Neutrophil (primary cell): ENCODE data around the gene GTSE1.
A peak's percentile ranks its signal among the peaks of the same experiment; 100 is the strongest.

Experiments used
- H3K27ac ChIP-seq: fragments of 200-600 bp; sonication (generic); 2 replicates; pipeline ENCODE4 v1.5.1; 2016; ENCODE audit warnings: mild to moderate bottlenecking, moderate library complexity
- H3K27me3 ChIP-seq: fragments of 200-600 bp; sonication (generic); 2 replicates; pipeline ENCODE4 v1.6.0; 2016; ENCODE audit warnings: mild to moderate bottlenecking
- H3K36me3 ChIP-seq: fragments of 200-600 bp; sonication (generic); 2 replicates; pipeline ENCODE4 v1.5.1; 2017
- H3K4me1 ChIP-seq, 2 experiments: fragments of 200-600 bp in 1 of 2; sonication (generic) in 1 of 2; 1 replicate in 1 of 2; 2 replicates in 1 of 2; pipeline versions ENCODE4 v1.5.1 to v1.6.1; 2013 to 2016; ENCODE audit warnings: low read depth in 1 of 2, low read length in 1 of 2, mild to moderate bottlenecking in 1 of 2, moderate library complexity in 1 of 2; ENCODE audit not compliant: control insufficient read depth in 1 of 2, insufficient read depth in 1 of 2
- H3K4me3 ChIP-seq, 2 experiments: fragments of 200-600 bp in 1 of 2; sonication (generic) in 1 of 2; 1 replicate in 1 of 2; 2 replicates in 1 of 2; pipeline ENCODE4 v1.5.1; 2013 to 2016; ENCODE audit warnings: low read depth in 1 of 2, low read length in 1 of 2, mild to moderate bottlenecking in 1 of 2, moderate library complexity in 1 of 2
- H3K9me3 ChIP-seq: fragments of 200-600 bp; sonication (generic); 2 replicates; pipeline ENCODE4 v1.5.1; 2016
- TF ChIP-seq, protein P1 (sequence below): fragments of 200-600 bp; sonication (generic); IDR thresholded peaks from 2 replicates; pipeline ENCODE4 v1.5.1; 2016; ENCODE audit warnings: antibody characterized with exemption

The GTSE1 gene

GRCh38 chr22:46294784-46295183 is 1.9 kb upstream of the GTSE1 start:
- Histone ChIP-seq H3K27me3 (no peaks in the 10 kb centered on the region), H3K4me3 (no peak overlapping the region), H3K36me3 (peaks cover 38% of the 10 kb centered on the region), H3K9me3 (no peaks in the 10 kb centered on the region), H3K27ac (peak overlapping the region; percentile 92), H3K4me1 (peaks cover 23 to 25% of the 10 kb centered on the region in 2 experiments)
- TF ChIP-seq, protein P1, sequence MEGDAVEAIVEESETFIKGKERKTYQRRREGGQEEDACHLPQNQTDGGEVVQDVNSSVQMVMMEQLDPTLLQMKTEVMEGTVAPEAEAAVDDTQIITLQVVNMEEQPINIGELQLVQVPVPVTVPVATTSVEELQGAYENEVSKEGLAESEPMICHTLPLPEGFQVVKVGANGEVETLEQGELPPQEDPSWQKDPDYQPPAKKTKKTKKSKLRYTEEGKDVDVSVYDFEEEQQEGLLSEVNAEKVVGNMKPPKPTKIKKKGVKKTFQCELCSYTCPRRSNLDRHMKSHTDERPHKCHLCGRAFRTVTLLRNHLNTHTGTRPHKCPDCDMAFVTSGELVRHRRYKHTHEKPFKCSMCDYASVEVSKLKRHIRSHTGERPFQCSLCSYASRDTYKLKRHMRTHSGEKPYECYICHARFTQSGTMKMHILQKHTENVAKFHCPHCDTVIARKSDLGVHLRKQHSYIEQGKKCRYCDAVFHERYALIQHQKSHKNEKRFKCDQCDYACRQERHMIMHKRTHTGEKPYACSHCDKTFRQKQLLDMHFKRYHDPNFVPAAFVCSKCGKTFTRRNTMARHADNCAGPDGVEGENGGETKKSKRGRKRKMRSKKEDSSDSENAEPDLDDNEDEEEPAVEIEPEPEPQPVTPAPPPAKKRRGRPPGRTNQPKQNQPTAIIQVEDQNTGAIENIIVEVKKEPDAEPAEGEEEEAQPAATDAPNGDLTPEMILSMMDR, result no peak

DNA sequence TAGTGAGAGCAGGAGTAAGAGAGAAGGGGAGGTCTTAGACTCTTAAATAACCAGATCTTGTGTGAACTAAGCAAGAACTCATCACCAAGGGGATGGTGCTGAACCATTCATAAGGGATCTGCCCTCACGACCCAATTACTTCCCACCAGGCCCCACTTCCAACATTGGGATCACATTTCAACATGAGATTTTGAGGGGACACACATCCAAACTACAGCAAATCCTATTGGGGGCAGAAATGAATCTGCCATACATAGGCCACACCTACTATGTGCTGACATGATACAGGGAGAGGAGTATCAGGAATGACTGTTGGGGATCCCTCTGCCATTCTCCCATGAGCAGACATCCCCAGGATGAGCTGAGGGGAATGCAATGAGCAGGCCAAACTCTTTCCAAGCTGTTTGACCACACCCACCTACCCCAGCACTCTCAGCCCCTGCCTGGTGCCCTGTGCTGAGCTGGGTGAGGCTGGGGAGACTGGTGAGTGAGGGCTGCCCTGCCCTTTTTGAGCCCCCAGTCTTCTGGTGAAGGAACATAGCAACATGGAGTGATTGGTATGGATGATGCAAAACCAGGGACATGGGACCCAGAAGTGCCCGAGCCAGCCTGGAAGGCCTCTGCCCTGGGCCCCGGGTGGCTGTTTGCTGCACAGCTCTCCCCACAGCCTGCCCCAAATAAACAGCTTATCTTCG is 1.2 kb upstream of the GTSE1 start:
- H3K36me3 ChIP-seq, result peaks cover 37% of the 10 kb centered on the region
- TF ChIP-seq, protein P1, result no peak
- no peaks in the 10 kb centered on the region for H3K27me3 ChIP-seq
- H3K9me3 ChIP-seq, result no peaks in the 10 kb centered on the region
- H3K27ac ChIP-seq, result peak overlapping the region; percentile 92
- H3K4me3 ChIP-seq, result peak overlapping the region; percentile 65 to 88
- peaks cover 23 to 25% of the 10 kb centered on the region in 2 experiments for H3K4me1 ChIP-seq

GRCh38 chr22:46297151-46297812 is 612 bp downstream of the GTSE1 start:
- peaks cover 28% of the 10 kb centered on the region for H3K36me3 ChIP-seq
- H3K9me3 ChIP-seq, result no peaks in the 10 kb centered on the region
- H3K4me3 ChIP-seq, result peak overlapping the region; percentile 65 to 88
- H3K27ac ChIP-seq, result peak overlapping the region; percentile 92
- TF ChIP-seq, protein P1, result no peak
- H3K27me3 ChIP-seq, result no peaks in the 10 kb centered on the region
- H3K4me1 ChIP-seq, result peaks cover 23 to 25% of the 10 kb centered on the region in 2 experiments

DNA sequence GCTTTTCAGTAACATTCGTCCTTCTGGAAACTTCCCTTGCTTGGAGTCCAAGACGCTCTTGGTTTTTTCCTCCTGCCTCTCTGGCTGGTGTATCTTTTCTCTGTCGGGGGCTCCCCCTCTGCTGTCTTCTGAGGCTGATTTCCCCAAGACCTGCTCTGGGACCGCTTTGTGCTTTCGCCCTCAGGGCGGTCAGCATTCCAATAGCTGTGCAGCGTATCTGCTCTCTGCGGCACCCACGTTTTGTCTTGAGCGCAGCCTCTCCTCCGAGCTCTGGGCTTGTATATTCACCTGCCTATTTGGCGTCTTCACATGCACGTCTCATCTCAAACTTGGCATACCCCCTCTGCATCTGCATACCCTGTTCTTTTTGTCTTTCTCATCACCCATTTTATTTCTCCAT is 2.4 kb downstream of the GTSE1 start:
- Histone ChIP-seq H3K4me3 (no peak overlapping the region), H3K4me1 (peaks cover 23 to 25% of the 10 kb centered on the region in 2 experiments), H3K27me3 (no peaks in the 10 kb centered on the region), H3K9me3 (no peaks in the 10 kb centered on the region), H3K27ac (no peak overlapping the region), H3K36me3 (peaks cover 15% of the 10 kb centered on the region)
- TF ChIP-seq, protein P1, result no peak

GRCh38 chr22:46300491-46300890 is 3.8 kb downstream of the GTSE1 start:
- Histone ChIP-seq H3K36me3 (peaks cover 24% of the 10 kb centered on the region), H3K4me3 (no peak overlapping the region), H3K9me3 (no peaks in the 10 kb centered on the region), H3K27me3 (no peaks in the 10 kb centered on the region), H3K4me1 (peaks cover 17 to 18% of the 10 kb centered on the region in 2 experiments), H3K27ac (no peak overlapping the region)
- TF ChIP-seq, protein P1, result no peak
